ENCODE results near the gene KIAA1671.
A peak's percentile ranks its signal among the peaks of the same experiment; 100 is the strongest.

KIAA1671 gene

DNA sequence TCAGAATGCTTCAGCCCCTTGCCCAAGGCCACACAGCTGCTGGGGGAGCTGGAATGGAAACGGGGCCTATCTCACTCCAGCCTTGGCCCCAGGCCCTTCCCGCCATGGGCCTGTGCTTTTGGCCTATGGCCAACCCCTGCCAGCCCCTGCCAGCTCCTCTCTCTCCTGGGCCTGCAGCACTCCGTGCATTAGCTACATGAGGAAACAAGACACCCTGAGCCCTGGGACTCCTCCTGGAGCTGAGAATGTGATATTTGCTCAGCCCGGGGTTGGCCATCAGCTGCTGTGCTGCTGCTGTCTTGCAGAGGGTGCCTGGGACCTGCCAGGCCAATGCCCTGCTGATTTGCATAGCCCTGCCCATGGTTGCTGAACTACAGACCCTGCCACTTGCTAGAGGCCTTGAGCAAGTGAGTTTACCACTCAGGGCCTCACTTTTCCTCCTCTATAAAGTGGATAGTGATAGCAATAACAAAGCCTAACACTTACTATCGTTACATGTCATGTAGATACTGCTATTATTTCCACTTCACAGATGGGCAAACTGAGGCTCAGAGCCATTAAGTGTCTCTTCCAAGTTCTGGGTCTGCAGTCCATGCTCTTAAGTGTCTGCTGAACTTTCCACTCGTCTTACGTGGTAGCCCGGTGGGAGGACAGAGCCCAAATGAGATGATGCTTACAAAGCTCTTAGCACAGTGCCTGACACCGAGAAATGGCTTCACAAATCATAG, 99.6 kb downstream of the KIAA1671 start:
- H3K36me3 Mint-ChIP-seq (ENCODE audit: low read depth) = peaks cover 34% of the 10 kb centered on the region
- peaks cover 13% of the 10 kb centered on the region for H3K9me3 Mint-ChIP-seq
- H3K4me3 Mint-ChIP-seq = no peak overlapping the region
- peaks cover 15% of the 10 kb centered on the region for H3K4me1 Mint-ChIP-seq
- TF ChIP-seq CTCF (IDR thresholded peaks at IDR 0.05) = no peak
- no peak overlapping the region for H3K27ac Mint-ChIP-seq
- DNase-seq = no peak
- H3K27me3 Mint-ChIP-seq (ENCODE audit: low read depth, poor library complexity) = no peaks in the 10 kb centered on the region

DNA sequence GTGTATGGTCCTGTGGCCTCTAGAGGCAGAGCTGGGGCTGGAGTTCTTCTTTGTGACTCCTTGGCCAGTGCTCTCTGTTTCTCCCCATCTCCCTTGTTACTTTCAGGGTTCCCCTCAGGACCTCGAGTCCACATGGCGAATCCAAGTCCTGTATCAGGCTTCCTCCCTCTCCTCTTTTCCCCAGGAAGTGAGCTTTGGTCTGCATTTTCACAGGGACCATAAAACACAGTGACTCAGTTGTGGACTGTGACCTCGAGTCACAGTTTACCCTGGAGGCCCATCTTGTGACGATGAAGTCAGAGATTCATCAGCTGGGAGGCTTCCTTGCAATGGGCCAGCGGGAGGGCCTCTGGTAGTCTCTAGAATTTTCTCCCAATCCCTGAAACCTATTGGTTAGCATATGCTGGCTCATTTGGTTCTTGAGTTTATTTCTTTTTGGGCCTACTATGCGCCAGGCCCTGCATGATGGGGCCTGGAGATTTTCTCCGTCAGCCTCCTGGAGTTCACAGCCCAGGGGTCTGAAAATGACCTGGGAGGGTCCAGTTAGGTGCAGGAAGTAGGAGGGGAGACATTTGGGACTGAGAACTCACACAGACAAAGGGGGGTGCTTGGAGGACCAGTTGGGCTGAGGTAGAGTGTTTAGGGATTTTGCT, 100.8 kb downstream of the KIAA1671 start:
- Mint-ChIP-seq H3K27ac (no peak overlapping the region), H3K36me3 (ENCODE audit: low read depth) (peaks cover 34% of the 10 kb centered on the region), H3K27me3 (ENCODE audit: low read depth, poor library complexity) (no peaks in the 10 kb centered on the region), H3K4me1 (peaks cover 9% of the 10 kb centered on the region), H3K4me3 (no peak overlapping the region), H3K9me3 (peaks cover 13% of the 10 kb centered on the region)
- DNase-seq = no peak
- no peak for TF ChIP-seq CTCF (IDR thresholded peaks at IDR 0.05)

DNA sequence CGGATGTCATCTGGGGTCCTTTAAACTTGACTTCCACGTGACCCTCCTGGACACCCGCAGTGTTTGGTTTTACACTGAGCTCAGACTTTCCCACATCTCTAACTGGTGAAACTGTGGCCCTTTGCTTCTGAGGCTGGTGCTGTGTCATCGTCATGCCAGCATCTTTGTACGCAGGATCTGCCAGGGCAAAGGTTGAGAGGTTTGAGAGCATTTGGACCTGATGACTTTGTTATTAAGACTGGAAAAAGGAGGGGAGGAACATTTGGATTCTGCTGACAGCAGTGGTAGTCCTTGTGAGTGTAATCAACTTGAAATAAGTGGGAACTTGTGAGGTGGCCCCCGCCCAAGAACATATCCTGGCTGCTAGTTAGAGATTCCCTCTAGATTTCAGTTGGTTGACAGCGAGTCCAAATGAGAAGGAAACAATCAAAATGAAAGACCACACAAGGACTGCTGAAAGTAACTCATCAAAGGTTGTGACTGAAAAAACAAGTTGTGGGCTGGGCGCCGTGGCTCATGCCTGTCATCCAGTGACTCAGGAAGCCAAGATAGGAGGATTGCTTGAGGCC, 102.5 kb downstream of the KIAA1671 start:
- Mint-ChIP-seq H3K27me3 (ENCODE audit: low read depth, poor library complexity) (no peaks in the 10 kb centered on the region), H3K36me3 (ENCODE audit: low read depth) (peaks cover 19% of the 10 kb centered on the region), H3K4me1 (peaks cover 9% of the 10 kb centered on the region), H3K4me3 (no peak overlapping the region), H3K9me3 (peaks cover 13% of the 10 kb centered on the region), H3K27ac (peak overlapping the region; percentile 95)
- no peak for DNase-seq
- TF ChIP-seq CTCF (IDR thresholded peaks at IDR 0.05) = no peak

DNA sequence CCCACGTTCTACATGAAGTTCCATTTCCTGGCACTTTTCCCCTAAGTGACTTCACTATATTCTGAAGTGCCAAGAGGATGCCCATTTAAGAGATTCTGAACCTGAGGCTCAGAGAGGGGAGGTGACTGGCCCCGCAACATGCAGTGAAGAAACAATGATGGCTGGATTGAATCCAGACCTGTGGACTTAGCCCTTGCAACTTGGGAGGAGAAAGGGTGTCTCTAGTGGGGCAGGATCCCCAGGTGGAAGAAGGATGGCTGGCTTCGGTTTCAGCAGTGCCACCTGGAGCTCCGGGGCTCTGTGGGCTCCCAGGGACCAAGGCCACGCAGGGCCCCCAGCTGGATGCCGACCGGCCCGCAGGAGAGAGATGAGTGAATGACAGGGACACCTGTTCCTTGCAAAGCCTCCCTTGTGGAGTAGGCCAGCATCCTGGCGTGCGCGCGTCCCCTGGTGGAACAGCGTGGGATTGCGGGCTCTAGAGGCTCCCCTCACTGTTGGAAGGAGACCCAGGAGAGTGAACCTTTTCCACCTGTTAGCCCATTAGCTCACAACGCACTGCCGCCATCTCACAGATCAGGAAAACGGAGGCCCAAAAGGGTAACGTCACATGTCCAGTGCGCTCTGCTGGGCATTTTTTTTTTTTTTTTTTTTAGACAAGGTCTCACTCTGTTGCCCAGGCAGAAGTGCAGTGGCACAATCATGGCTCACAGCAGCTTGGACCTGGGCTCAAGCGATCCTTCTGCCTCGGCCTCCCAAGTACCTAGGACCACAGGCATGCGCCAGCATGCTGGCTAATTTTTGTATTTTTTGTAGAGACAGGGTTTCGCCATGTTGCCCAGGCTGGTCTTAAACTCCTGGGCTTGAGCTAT, 104.7 kb downstream of the KIAA1671 start:
- Mint-ChIP-seq H3K27me3 (ENCODE audit: low read depth, poor library complexity) (no peaks in the 10 kb centered on the region), H3K36me3 (ENCODE audit: low read depth) (no peaks in the 10 kb centered on the region), H3K4me3 (no peak overlapping the region), H3K27ac (no peak overlapping the region), H3K9me3 (no peaks in the 10 kb centered on the region), H3K4me1 (peaks cover 15% of the 10 kb centered on the region)
- peak; percentile 92 for DNase-seq
- TF ChIP-seq CTCF (IDR thresholded peaks at IDR 0.05) = peak; percentile 86

DNA sequence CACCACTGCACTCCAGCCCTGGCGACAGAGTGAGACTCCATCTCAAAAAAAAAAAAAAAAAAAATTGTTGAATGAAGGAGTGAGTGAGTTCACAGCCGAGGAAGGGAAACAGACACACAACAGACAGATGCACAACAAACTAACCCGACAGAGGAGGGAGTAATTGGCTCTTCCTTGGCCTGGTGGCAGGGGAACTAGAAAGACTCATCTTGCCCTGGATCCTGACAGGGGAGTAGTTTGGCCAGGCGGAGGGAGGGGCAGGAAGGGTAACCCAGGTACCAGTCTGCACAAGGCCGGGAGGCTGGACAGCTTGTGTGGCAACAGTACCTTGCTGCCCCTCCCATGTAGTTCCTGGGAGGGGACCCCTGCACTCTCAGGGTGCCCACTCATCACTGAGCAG, 106.9 kb downstream of the KIAA1671 start:
- H3K9me3 Mint-ChIP-seq = no peaks in the 10 kb centered on the region

More for the DNA sequence above, 106.9 kb downstream of the KIAA1671 start:
- DNase-seq = no peak
- H3K27me3 Mint-ChIP-seq (ENCODE audit: low read depth, poor library complexity) = peaks cover 10% of the 10 kb centered on the region
- TF ChIP-seq CTCF (IDR thresholded peaks at IDR 0.05) = no peak
- peaks cover 9% of the 10 kb centered on the region for H3K36me3 Mint-ChIP-seq (ENCODE audit: low read depth)
- H3K4me1 Mint-ChIP-seq = peaks cover 16% of the 10 kb centered on the region
- no peak overlapping the region for H3K4me3 Mint-ChIP-seq
- H3K27ac Mint-ChIP-seq = no peak overlapping the region

Data from nephron progenitor cell (in vitro differentiated cells).